Liver (tissue), 9 donors: ENCODE data around the gene CLIP2. TPM values are rescaled to one million over a fixed set of nuclear protein-coding genes. Genes with fewer than 3 reads are reported as not detected.

Experiments
- DNase-seq: peaks from one replicate; pipeline ENCODE4 v3.0.0-alpha.2; 2017; ENCODE audit warnings: low spot score
- H3K27ac ChIP-seq, 2 donors: one replicate each; pipeline ENCODE4 v1.7.0; 2013; ENCODE audit warnings: inconsistent platforms in 2 of 2, low read length in 2 of 2, control low read depth in 1 of 2, low read depth in 1 of 2, mild to moderate bottlenecking in 1 of 2
- H3K27me3 ChIP-seq, 4 donors: one replicate each; pipeline versions ENCODE4 v1.6.1 to v1.7.0; 2013; ENCODE audit warnings: low read length in 3 of 4, inconsistent platforms in 1 of 4, mild to moderate bottlenecking in 1 of 4, moderate library complexity in 1 of 4; ENCODE audit not compliant: control insufficient read depth in 4 of 4, insufficient read depth in 4 of 4
- H3K36me3 ChIP-seq, 4 donors: one replicate each; pipeline versions ENCODE4 v1.6.1 to v1.7.0; 2013; ENCODE audit warnings: low read length in 3 of 4, mild to moderate bottlenecking in 3 of 4, low read depth in 1 of 4, moderate library complexity in 1 of 4; ENCODE audit not compliant: control insufficient read depth in 4 of 4, insufficient read depth in 3 of 4
- H3K4me1 ChIP-seq, 4 donors: one replicate each; pipeline versions ENCODE4 v1.6.1 to v1.7.0; 2013; ENCODE audit warnings: low read length in 3 of 4, mild to moderate bottlenecking in 3 of 4, moderate library complexity in 1 of 4; ENCODE audit not compliant: control insufficient read depth in 4 of 4, insufficient read depth in 4 of 4
- H3K4me3 ChIP-seq, 3 donors: one replicate each; pipeline versions ENCODE4 v1.6.1 to v1.7.0; 2013; ENCODE audit warnings: low read length in 3 of 3, control low read depth in 1 of 3, low read depth in 1 of 3, mild to moderate bottlenecking in 1 of 3
- H3K9ac ChIP-seq, 2 donors: one replicate each; pipeline ENCODE4 v1.7.0; 2013; ENCODE audit warnings: low read length in 2 of 2, mild to moderate bottlenecking in 2 of 2, moderate library complexity in 2 of 2, control low read depth in 1 of 2, low read depth in 1 of 2
- H3K9me3 ChIP-seq, 4 donors: one replicate each; pipeline versions ENCODE4 v1.6.1 to v1.7.0; 2013; ENCODE audit warnings: low read length in 3 of 4; ENCODE audit not compliant: control insufficient read depth in 4 of 4
- ATF3 ChIP-seq: IDR thresholded peaks from 2 replicates; pipeline ENCODE4 v1.6.1; 2016; ENCODE audit warnings: antibody characterized with exemption
- CTCF ChIP-seq: fragments of 150-350 bp; IDR thresholded peaks from 2 replicates; pipeline ENCODE4 v1.5.1; 2017; ENCODE audit warnings: improper control_type of control experiment, low read depth, low read length; ENCODE audit not compliant: missing input control
- EGR1 ChIP-seq, 2 donors: IDR thresholded peaks; 2 replicates each; pipeline ENCODE4 v1.6.1; 2016 to 2018; ENCODE audit warnings: antibody characterized with exemption in 2 of 2, low read depth in 2 of 2
- FOXA1 ChIP-seq: IDR thresholded peaks from 2 replicates; pipeline ENCODE4 v1.6.1; 2016; ENCODE audit warnings: antibody characterized with exemption
- GABPA ChIP-seq, 2 donors: IDR thresholded peaks in 1 of 2; conservative IDR thresholded peaks in 1 of 2; 2 replicates each; pipeline ENCODE4 v1.6.1; 2016; ENCODE audit warnings: antibody characterized with exemption in 2 of 2, mild to moderate bottlenecking in 1 of 2, moderate library complexity in 1 of 2
- HNF4A ChIP-seq, 2 donors: conservative IDR thresholded peaks; 2 replicates each; pipeline ENCODE4 v1.6.1; 2016; ENCODE audit warnings: antibody characterized with exemption in 2 of 2, mild to moderate bottlenecking in 2 of 2
- HNF4G ChIP-seq: IDR thresholded peaks from 2 replicates; pipeline ENCODE4 v1.6.1; 2016; ENCODE audit warnings: antibody characterized with exemption
- NR2F2 ChIP-seq: IDR thresholded peaks from 2 replicates; pipeline ENCODE4 v1.6.1; 2016; ENCODE audit warnings: antibody characterized with exemption
- RAD21 ChIP-seq, 2 donors: IDR thresholded peaks; 2 replicates each; pipeline ENCODE4 v1.6.1; 2016; ENCODE audit warnings: antibody characterized with exemption in 2 of 2, mild to moderate bottlenecking in 2 of 2
- REST ChIP-seq: IDR thresholded peaks from 2 replicates; pipeline ENCODE4 v1.6.1; 2016; ENCODE audit warnings: antibody characterized with exemption, mild to moderate bottlenecking
- RXRA ChIP-seq, 2 donors: IDR thresholded peaks; 2 replicates each; pipeline ENCODE4 v1.6.1; 2017 to 2018; ENCODE audit warnings: antibody characterized with exemption in 2 of 2, mild to moderate bottlenecking in 1 of 2
- SP1 ChIP-seq: IDR thresholded peaks from 2 replicates; pipeline ENCODE4 v1.6.1; 2018; ENCODE audit warnings: antibody characterized with exemption, mild to moderate bottlenecking
- TAF1 ChIP-seq: conservative IDR thresholded peaks from 2 replicates; pipeline ENCODE4 v1.6.1; 2016; ENCODE audit warnings: antibody characterized with exemption, mild to moderate bottlenecking
- YY1 ChIP-seq: IDR thresholded peaks from 2 replicates; pipeline ENCODE4 v1.6.1; 2016; ENCODE audit warnings: antibody characterized with exemption, mild to moderate bottlenecking
- ZBTB33 ChIP-seq: IDR thresholded peaks from 2 replicates; pipeline ENCODE4 v1.6.1; 2016; ENCODE audit warnings: antibody characterized with exemption
- WGBS: extraction: QIAGEN DNeasy Blood & Tissue Kit; methylation state at CpG from one replicate; pipeline ENCODE4 v1.1.7; 2013; 5-methylcytosine and 5-hydroxymethylcytosine counted together
- polyA plus RNA-seq, 2 donors: library from polyadenylated mRNA; stranded (reverse) in 1 of 2; unstranded in 1 of 2; fragments of 200-250 nt in 1 of 2; fragments of >200 nt in 1 of 2; fragmentation: Nextera tagmentation in 1 of 2; extraction: Ambion mirVana in 1 of 2; gene quantifications; one replicate each; pipeline versions ENCODE4 v1.2.1 to v1.2.3, GENCODE V29; 2013 to 2015
- total RNA-seq, 2 donors: library from RNA; depleted of rRNA; stranded (reverse); fragments of >200 nt; gene quantifications; one replicate each; pipeline ENCODE4 v1.2.3, GENCODE V29; 2014
- TF ChIP-seq, protein P1 (sequence below): IDR thresholded peaks from 2 replicates; pipeline ENCODE4 v1.6.1; 2016; ENCODE audit warnings: antibody characterized with exemption
- donor health status: healthy.
- donor health status: healthy.
- donor health status: healthy.
- donor health status: healthy.
- donor health status: healthy.

Gene CLIP2
- total and polyA plus RNA-seq, 4 donors = 1.4 to 6.3 (median 2.5) TPM

GRCh38 chr7:74267756-74268565 lies 21.2 kb upstream of the CLIP2 start:
- DNase-seq = no peak
- Histone ChIP-seq H3K9me3 (no peaks in the 10 kb centered on the region), H3K9ac (no peak overlapping the region), H3K27me3 (no peaks in the 10 kb centered on the region), H3K4me1 (peaks cover 0 to 8% (median 5%) of the 10 kb centered on the region in 4 donors), H3K27ac (no peak overlapping the region), H3K36me3 (no peaks in the 10 kb centered on the region), H3K4me3 (no peak overlapping the region)
- WGBS = 86% methylated on average over 13 of the region's 13 CpGs
- TF ChIP-seq HNF4A (conservative IDR thresholded peaks at IDR 0.05) = no peak
- no peak for TF ChIP-seq ATF3
- TF ChIP-seq TAF1 = no peak
- no peak for TF ChIP-seq REST
- no peak for TF ChIP-seq GABPA (IDR thresholded peaks at IDR 0.05 in 1 of 2, conservative IDR thresholded peaks at IDR 0.05 in 1 of 2)
- TF ChIP-seq RAD21 (IDR thresholded peaks at IDR 0.05) = no peak
- no peak for TF ChIP-seq RXRA (IDR thresholded peaks at IDR 0.05)
- TF ChIP-seq ZBTB33 = no peak
- TF ChIP-seq EGR1 (IDR thresholded peaks at IDR 0.05; ENCODE audit: low read depth in 2 of 2) = no peak
- TF ChIP-seq FOXA1 = no peak
- TF ChIP-seq CTCF = no peak
- TF ChIP-seq, protein P1, sequence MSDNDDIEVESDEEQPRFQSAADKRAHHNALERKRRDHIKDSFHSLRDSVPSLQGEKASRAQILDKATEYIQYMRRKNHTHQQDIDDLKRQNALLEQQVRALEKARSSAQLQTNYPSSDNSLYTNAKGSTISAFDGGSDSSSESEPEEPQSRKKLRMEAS = no peak
- no peak for TF ChIP-seq HNF4G
- TF ChIP-seq YY1 = no peak
- TF ChIP-seq SP1 = no peak
- no peak for TF ChIP-seq NR2F2
